Esophagus squamous epithelium (tissue), 4 donors: Measurements from ENCODE around the gene IL12B.

Experiments
- POLR2A ChIP-seq, 4 donors: fragments of 450-650 bp; IDR thresholded peaks; one replicate each; pipeline ENCODE4 v1.6.1; 2017; ENCODE audit warnings: antibody characterized with exemption in 4 of 4, mild to moderate bottlenecking in 4 of 4, moderate library complexity in 3 of 4
- TF ChIP-seq, protein P1 (sequence below), 6 experiments: fragments of 450-650 bp in 4 of 6; fragments of 200-600 bp in 2 of 6; sonication (generic) in 2 of 6; IDR thresholded peaks; one replicate each; pipeline ENCODE4 v1.5.1; 2016 to 2019; ENCODE audit warnings: antibody characterized with exemption in 6 of 6, mild to moderate bottlenecking in 4 of 6, moderate library complexity in 4 of 6

- TF ChIP-seq, protein P1, sequence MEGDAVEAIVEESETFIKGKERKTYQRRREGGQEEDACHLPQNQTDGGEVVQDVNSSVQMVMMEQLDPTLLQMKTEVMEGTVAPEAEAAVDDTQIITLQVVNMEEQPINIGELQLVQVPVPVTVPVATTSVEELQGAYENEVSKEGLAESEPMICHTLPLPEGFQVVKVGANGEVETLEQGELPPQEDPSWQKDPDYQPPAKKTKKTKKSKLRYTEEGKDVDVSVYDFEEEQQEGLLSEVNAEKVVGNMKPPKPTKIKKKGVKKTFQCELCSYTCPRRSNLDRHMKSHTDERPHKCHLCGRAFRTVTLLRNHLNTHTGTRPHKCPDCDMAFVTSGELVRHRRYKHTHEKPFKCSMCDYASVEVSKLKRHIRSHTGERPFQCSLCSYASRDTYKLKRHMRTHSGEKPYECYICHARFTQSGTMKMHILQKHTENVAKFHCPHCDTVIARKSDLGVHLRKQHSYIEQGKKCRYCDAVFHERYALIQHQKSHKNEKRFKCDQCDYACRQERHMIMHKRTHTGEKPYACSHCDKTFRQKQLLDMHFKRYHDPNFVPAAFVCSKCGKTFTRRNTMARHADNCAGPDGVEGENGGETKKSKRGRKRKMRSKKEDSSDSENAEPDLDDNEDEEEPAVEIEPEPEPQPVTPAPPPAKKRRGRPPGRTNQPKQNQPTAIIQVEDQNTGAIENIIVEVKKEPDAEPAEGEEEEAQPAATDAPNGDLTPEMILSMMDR (IDR thresholded peaks at IDR 0.05): no peak
- TF ChIP-seq POLR2A (IDR thresholded peaks at IDR 0.05): no peak
Observed at GRCh38 chr5:159337016-159337955, 7.0 kb upstream of the IL12B start.
